SIG-M5 (cell line): ENCODE results near the gene MR1.

Experiments used
- DNase-seq: peaks from one replicate; lab custom pipeline; 2025; lab: John Stamatoyannopoulos, UW

Gene MR1

GRCh38 chr1:181091309-181092040 lies 57.7 kb downstream of the MR1 start:
- no peak for DNase-seq

GRCh38 chr1:181092056-181092455 lies 58.3 kb downstream of the MR1 start:
- DNase-seq, result no peak

GRCh38 chr1:181092883-181093458 lies 59.2 kb downstream of the MR1 start:
- no peak for DNase-seq

- no peak for DNase-seq
Observed at GRCh38 chr1:181094416-181095212, 60.8 kb downstream of the MR1 start.

- DNase-seq, result no peak
Observed at GRCh38 chr1:181095260-181095659, 61.5 kb downstream of the MR1 start.

- no peak for DNase-seq
Observed at GRCh38 chr1:181095763-181096184, 62.0 kb downstream of the MR1 start.

GRCh38 chr1:181097242-181097641 lies 63.5 kb downstream of the MR1 start:
- DNase-seq, result no peak

- no peak for DNase-seq
Observed at GRCh38 chr1:181099152-181100014, 65.6 kb downstream of the MR1 start.

- no peak for DNase-seq
Observed at GRCh38 chr1:181100015-181100905, 66.5 kb downstream of the MR1 start.

- no peak for DNase-seq
Observed at GRCh38 chr1:181100934-181101333, 67.2 kb downstream of the MR1 start.

GRCh38 chr1:181101581-181102226 lies 67.9 kb downstream of the MR1 start:
- no peak for DNase-seq

GRCh38 chr1:181102841-181103240 lies 69.1 kb downstream of the MR1 start:
- no peak for DNase-seq

GRCh38 chr1:181103399-181103798 lies 69.6 kb downstream of the MR1 start:
- no peak for DNase-seq

- no peak for DNase-seq
Observed at GRCh38 chr1:181104042-181104789, 70.4 kb downstream of the MR1 start.

- DNase-seq, result no peak
Observed at GRCh38 chr1:181104790-181105133, 71.0 kb downstream of the MR1 start.

- peak; percentile 40 for DNase-seq
Observed at GRCh38 chr1:181105134-181106021, 71.6 kb downstream of the MR1 start.

GRCh38 chr1:181106022-181106312 lies 72.2 kb downstream of the MR1 start:
- DNase-seq, result no peak

GRCh38 chr1:181106479-181106878 lies 72.7 kb downstream of the MR1 start:
- no peak for DNase-seq

GRCh38 chr1:181107711-181108110 lies 73.9 kb downstream of the MR1 start:
- no peak for DNase-seq
